GM19193 (cell line): Measurements from ENCODE around the gene TCTN3.

Experiments used
- POLR2A ChIP-seq: IDR thresholded peaks from 4 replicates; pipeline ENCODE4 v1.6.1; 2011; ENCODE audit not compliant: insufficient read depth, insufficient read length; ENCODE audit errors: extremely low read depth

Gene TCTN3

DNA sequence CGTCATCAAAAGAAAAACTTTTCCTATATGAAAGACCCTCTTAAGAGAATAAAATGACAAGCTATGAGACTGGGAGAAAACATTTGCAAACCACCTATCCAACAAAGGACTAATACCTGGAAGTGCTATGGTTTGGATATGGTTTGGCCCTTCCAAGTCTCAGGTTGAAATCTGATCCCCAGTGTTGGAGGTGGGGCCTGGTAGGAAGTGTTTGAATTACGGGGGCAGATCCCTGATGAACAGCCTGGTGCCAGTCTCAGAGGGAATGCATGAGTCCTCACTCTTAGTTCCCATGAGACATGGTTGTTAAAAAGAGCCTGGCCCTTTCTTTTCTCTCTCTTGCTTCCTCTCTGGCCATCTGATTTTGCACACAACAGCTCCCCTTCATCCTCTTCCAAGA lies 43.5 kb downstream of the TCTN3 start:
- TF ChIP-seq POLR2A, result no peak

DNA sequence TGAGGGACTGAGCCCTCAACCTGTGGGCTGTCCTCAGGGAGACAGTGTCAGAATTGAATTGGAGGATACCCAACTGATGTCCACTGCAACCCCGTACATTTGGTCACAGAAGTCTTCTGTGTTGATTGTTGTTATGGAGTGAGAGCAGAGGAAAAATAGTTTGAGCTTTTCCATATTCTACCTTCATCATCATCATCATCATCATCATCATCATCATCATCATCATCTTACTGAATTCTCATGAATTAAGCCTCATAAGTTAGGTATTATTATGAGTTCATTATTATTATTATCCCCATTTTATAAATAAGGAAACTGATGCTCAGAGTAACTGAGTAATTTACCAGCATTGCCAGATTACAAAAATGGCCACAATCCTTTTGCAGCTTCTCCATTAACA lies 45.6 kb downstream of the TCTN3 start:
- no peak for TF ChIP-seq POLR2A

DNA sequence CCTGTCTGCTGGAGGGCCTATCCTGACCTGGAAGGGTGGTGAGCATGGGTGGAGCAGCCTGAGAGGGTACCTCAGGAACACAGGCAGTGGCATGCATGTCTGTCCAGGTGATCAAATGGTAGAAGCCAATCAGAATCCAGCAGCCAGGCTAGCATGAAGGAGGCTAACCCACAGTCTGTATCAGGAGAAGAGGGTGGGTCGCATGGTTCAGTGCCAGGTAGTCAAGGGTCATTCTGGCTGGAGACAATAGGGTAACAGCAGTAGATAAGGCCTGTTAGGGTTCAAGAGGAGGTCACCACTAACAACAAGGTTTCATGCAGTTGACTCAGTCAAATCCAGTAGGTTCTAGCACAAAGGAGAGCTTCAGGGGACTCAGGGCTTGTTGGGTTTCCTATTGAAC lies 47.6 kb downstream of the TCTN3 start:
- no peak for TF ChIP-seq POLR2A

DNA sequence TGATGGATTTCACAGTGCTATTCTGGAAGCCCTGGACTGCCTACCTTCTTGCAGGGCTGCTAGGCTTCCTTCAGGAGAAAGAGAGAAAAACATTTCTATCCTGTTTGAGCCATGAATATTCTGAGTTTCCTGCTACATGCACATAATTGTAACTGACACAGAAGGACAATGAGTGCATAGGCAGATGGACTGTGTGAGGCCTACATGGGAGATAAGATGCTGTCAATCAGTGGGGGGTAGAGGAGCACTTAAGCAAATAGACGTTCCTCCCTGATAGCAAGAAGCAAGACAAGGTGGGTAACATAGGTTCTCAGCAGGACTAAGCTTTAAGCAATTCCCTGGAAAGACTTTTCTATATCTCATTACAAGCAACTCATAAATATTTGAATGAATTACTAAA lies 48.8 kb downstream of the TCTN3 start:
- no peak for TF ChIP-seq POLR2A

DNA sequence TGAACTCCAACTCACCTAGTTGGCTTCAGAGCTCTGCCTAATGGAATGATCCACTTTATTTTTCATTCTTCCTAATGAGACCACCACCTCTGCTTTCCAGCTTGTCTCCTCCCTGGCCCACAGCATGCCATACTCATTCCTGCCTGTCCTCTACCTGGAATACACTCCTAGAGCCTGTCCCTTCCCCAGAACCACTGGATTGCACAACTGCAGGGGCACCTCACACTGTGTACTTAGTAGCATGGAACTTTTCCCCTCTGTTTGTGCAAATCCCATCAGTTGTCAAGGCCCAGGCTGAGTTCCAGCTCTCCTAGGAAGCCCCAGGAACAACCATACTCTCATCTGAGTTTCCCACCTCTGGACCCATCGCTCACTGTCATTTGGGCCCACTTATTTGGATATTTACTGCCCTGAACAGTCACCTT lies 52.8 kb downstream of the TCTN3 start:
- TF ChIP-seq POLR2A, result no peak

DNA sequence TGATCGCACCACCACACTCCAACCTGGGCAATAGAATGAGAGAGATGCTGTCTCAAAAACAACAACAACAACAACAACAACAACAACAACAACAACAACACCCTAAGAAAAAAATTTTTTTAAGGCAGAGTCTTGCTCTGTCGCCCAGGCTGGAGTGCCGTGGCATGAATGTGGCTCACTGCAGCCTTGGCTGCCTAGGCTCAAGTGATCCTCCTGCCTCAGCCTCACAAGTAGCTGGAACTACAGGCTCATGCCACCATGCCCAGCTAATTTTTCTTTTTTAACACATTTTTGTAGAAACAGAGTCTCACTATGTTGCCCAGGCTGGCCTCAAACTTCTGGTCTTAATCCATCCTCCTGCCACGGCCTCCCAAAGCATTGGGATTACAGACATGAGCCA lies 55.8 kb downstream of the TCTN3 start:
- no peak for TF ChIP-seq POLR2A

DNA sequence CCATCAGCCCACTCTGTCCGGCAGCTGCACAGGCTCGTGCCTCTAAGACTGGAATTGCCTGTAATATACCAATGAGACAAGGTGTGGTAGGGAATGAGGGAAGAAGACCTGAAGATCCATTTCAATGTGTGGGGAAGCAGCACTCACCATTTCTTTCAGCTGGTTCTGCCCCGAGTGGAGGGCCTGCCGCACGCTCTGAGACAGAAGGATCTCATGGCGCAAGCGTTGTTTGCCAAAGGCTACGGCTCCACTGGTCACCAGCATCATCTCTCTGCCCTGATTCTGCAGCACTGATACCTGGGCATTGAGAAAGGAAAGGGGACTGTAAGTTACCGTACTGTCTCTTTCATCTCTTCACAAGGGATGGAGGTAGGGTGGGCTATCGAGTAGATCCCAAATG lies 56.6 kb downstream of the TCTN3 start:
- TF ChIP-seq POLR2A, result no peak

DNA sequence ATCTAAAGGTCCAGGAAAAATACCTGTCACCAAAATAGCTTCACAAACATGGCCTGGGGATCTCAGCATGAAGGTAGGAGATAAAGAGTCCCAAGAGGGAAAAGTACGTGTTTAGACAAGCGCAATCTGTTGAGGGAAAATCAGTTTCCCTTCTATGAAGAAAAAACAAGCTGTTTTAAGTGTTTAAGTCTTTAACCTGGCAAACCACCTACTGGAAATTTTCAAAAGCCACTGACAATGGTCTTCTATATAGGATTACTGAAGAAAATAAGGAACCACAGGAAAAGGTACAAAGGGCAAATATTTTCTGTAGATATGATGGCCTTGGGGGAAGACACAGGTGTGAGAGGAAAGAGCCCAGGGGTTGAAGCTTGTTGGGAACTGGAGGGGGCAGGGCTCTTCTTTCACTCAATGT lies 58.4 kb downstream of the TCTN3 start:
- no peak for TF ChIP-seq POLR2A

DNA sequence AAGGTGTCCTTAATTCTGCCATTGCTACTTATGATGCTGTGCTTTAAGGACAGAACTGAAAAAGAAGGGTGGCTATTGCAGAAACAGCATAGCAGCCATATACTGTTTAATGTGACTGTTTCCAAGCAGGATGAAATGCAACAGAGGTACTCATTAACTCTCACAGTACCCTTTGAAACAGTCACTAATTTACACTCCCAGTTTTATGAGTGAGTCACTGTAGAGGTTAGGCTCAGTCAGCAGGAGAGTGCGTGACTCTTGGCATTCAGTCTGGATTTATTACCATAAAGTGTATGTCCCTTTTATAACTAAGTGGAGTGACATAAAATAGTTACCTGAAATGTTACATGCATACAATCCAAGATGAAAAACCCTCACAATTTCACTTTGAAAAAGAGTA lies 64.9 kb downstream of the TCTN3 start:
- no peak for TF ChIP-seq POLR2A

DNA sequence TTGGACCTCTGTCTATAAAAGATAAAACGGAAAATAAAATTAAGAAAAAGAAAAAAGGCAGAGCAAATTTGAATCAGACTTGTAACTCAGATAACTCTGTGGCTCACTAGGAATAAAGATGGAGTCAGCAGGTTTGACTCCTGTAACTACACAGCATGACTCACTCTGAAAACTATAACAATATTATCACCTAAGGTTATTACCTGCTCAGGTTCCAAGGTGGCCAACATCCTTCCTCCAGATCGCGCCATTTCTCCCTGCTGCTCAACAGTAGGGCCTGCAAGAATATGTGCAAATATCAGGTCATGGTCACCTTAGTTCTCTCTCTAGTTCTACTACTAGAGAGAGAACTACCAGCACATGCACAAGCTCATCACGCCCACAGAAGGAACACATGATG lies 67.2 kb downstream of the TCTN3 start:
- TF ChIP-seq POLR2A, result no peak

DNA sequence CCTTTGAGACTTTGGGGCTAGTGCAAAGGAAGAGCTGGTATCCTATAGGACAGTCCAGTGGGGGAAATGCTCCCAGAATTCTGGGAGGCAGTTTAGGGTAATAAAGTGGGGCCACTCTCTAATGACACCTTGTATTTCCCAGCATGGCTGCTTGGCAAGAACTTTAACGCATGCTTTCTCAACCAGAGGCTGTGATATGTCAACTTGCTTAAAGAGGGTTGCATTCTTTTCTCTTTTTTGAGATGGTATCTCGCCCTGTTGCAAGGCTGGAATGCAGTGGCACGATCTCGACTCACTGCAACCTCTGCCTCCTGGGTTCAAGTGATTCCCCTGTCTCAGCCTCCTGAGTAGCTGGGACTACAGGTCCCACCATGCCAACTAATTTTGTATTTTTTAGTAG lies 75.6 kb downstream of the TCTN3 start:
- TF ChIP-seq POLR2A, result no peak

DNA sequence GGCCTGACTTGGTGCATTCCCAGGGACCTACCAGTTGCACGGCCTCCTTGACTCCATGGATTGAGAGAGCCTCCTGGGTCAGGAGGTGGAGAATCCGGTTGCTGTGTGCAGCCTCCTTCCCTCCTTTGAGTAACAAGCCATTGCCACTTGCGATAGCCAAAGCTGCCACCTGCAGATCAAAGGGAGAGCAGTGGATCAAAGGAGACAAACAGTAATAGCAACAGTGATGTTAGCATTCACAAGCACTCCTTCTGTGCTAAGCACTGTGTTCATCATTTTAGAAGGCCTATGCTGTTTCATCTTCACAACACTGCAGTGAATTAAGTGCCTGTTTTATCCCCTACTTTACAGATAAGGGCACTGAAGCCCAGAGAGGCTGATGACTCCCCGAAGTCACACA lies 77.3 kb downstream of the TCTN3 start:
- no peak for TF ChIP-seq POLR2A
